SU-DHL-6 (cell line): ENCODE data around the gene GGA3.

Experiments used
- H2AFZ ChIP-seq: fragments of 200-600 bp; sonication (generic); 2 replicates; pipeline ENCODE4 v1.6.1; 2014; ENCODE audit warnings: low read depth, mild to moderate bottlenecking, moderate library complexity, mixed read lengths, antibody characterized with exemption, low read length; ENCODE audit not compliant: severe bottlenecking
- H3F3A ChIP-seq: fragments of 200-600 bp; shearing (Covaris generic); 2 replicates; pipeline ENCODE4 v1.6.0; 2016; ENCODE audit warnings: antibody characterized with exemption, mild to moderate bottlenecking; ENCODE audit not compliant: insufficient read depth
- H3K27ac ChIP-seq: fragments of 200-600 bp; sonication (generic); 2 replicates; pipeline ENCODE4 v1.5.1; 2016; ENCODE audit warnings: low read depth, mild to moderate bottlenecking, low read length, moderate library complexity, mixed read lengths
- H3K27me3 ChIP-seq: fragments of 200-600 bp; sonication (generic), shearing (Covaris generic); 2 replicates; pipeline ENCODE4 v1.6.0; 2014; ENCODE audit warnings: mild to moderate bottlenecking, low read length
- H3K36me3 ChIP-seq: fragments of 200-600 bp; sonication (generic); 2 replicates; pipeline ENCODE4 v1.6.1; 2014; ENCODE audit warnings: mild to moderate bottlenecking, low read length, mixed read lengths
- H3K4me2 ChIP-seq: fragments of 300-600, 200-600 bp; shearing (Covaris generic), sonication (generic); 2 replicates; pipeline ENCODE4 v1.6.0; 2014; ENCODE audit warnings: low read length, low read depth, mild to moderate bottlenecking; ENCODE audit not compliant: poor library complexity, severe bottlenecking
- H3K4me3 ChIP-seq: fragments of 200-600 bp; sonication (generic); 2 replicates; pipeline ENCODE4 v1.5.1; 2014; ENCODE audit warnings: antibody characterized with exemption, low read length, mild to moderate bottlenecking, mixed read lengths; ENCODE audit not compliant: insufficient read depth, poor library complexity, severe bottlenecking
- H3K79me2 ChIP-seq: fragments of 200-600 bp; sonication (generic); 2 replicates; pipeline ENCODE4 v1.6.1; 2014; ENCODE audit warnings: mild to moderate bottlenecking, low read length, moderate library complexity; ENCODE audit not compliant: insufficient read depth
- H3K9ac ChIP-seq: fragments of 200-600 bp; sonication (generic); 2 replicates; pipeline ENCODE4 v1.7.0; 2014; ENCODE audit warnings: mild to moderate bottlenecking, low read length
- H3K9me2 ChIP-seq: fragments of 200-600 bp; sonication (generic); replicated peaks from 2 replicates; pipeline ENCODE4 v1.6.1; 2014; ENCODE audit warnings: low read length; ENCODE audit not compliant: insufficient read depth
- H3K9me3 ChIP-seq: fragments of 200-600 bp; sonication (generic); 2 replicates; pipeline ENCODE4 v1.6.1; 2014; ENCODE audit warnings: low read length, mixed read lengths; ENCODE audit not compliant: insufficient read depth
- H4K20me1 ChIP-seq: fragments of 200-600 bp; sonication (generic); 2 replicates; pipeline ENCODE4 v1.6.1; 2014; ENCODE audit warnings: low read depth, mild to moderate bottlenecking, antibody characterized with exemption, low read length, moderate library complexity, mixed read lengths
- CTCF ChIP-seq: fragments of 200-600 bp; sonication (generic); IDR thresholded peaks from one replicate; pipeline ENCODE4 v1.5.1; 2017; ENCODE audit warnings: antibody characterized with exemption, mild to moderate bottlenecking, low read length, moderate library complexity; ENCODE audit not compliant: insufficient read depth, poor library complexity, severe bottlenecking
- EZH2phosphoT487 ChIP-seq: fragments of 200-600 bp; sonication (generic), shearing (Covaris generic); conservative IDR thresholded peaks from 2 replicates; pipeline ENCODE4 v1.6.1; 2018; ENCODE audit warnings: mild to moderate bottlenecking, antibody characterized with exemption, low read length, moderate library complexity, mixed read lengths

Gene GGA3

GRCh38 chr17:75228847-75229246 is 32.6 kb downstream of the GGA3 start:
- no peaks in the 10 kb centered on the region for H3F3A ChIP-seq
- H3K4me2 ChIP-seq = no peak overlapping the region
- H4K20me1 ChIP-seq = no peaks in the 10 kb centered on the region
- no peaks in the 10 kb centered on the region for H3K79me2 ChIP-seq
- H3K4me3 ChIP-seq = no peak overlapping the region
- H3K9me2 ChIP-seq = no peaks in the 10 kb centered on the region
- TF ChIP-seq CTCF (no peak), EZH2phosphoT487 (no peak)
- H3K27me3 ChIP-seq = no peaks in the 10 kb centered on the region
- peaks cover 8% of the 10 kb centered on the region; the same call in 1 of the 2 replicates for H3K36me3 ChIP-seq
- no peak overlapping the region for H3K27ac ChIP-seq
- H3K9ac ChIP-seq = no peak overlapping the region
- no peaks in the 10 kb centered on the region for H3K9me3 ChIP-seq
- no peak overlapping the region for H2AFZ ChIP-seq

GRCh38 chr17:75228305-75228704 is 33.1 kb downstream of the GGA3 start:
- Histone ChIP-seq H3K4me3 (no peak overlapping the region), H3K36me3 (peaks cover 8% of the 10 kb centered on the region; the same call in 1 of the 2 replicates), H4K20me1 (no peaks in the 10 kb centered on the region), H3K27ac (no peak overlapping the region), H3K79me2 (no peaks in the 10 kb centered on the region), H3K27me3 (no peaks in the 10 kb centered on the region), H3K4me2 (no peak overlapping the region), H3K9ac (no peak overlapping the region), H3K9me2 (no peaks in the 10 kb centered on the region), H3K9me3 (no peaks in the 10 kb centered on the region), H2AFZ (no peak overlapping the region), H3F3A (no peaks in the 10 kb centered on the region)
- no peak for TF ChIP-seq CTCF
- no peak for TF ChIP-seq EZH2phosphoT487

- H3K9me3 ChIP-seq = no peaks in the 10 kb centered on the region
- no peak overlapping the region for H3K9ac ChIP-seq
- no peaks in the 10 kb centered on the region for H3K79me2 ChIP-seq
- no peak overlapping the region for H3K4me2 ChIP-seq
- no peak overlapping the region for H2AFZ ChIP-seq
- H3K27ac ChIP-seq = no peak overlapping the region
- H3K9me2 ChIP-seq = no peaks in the 10 kb centered on the region
- H3K4me3 ChIP-seq = no peak overlapping the region
- H4K20me1 ChIP-seq = no peaks in the 10 kb centered on the region
- peaks cover 8% of the 10 kb centered on the region; the same call in 1 of the 2 replicates for H3K36me3 ChIP-seq
- TF ChIP-seq EZH2phosphoT487 = no peak
- TF ChIP-seq CTCF = no peak
- no peaks in the 10 kb centered on the region for H3K27me3 ChIP-seq
- no peaks in the 10 kb centered on the region for H3F3A ChIP-seq
Measured at GRCh38 chr17:75227729-75228128, 33.7 kb downstream of the GGA3 start.

GRCh38 chr17:75225016-75225415 is 36.4 kb downstream of the GGA3 start:
- Histone ChIP-seq H4K20me1 (no peaks in the 10 kb centered on the region), H3K4me2 (no peak overlapping the region), H3K27ac (no peak overlapping the region), H3K9me3 (no peaks in the 10 kb centered on the region), H3K4me3 (no peak overlapping the region), H3K36me3 (peaks cover 8% of the 10 kb centered on the region; the same call in 1 of the 2 replicates), H3F3A (no peaks in the 10 kb centered on the region), H3K9ac (no peak overlapping the region), H2AFZ (no peak overlapping the region), H3K27me3 (no peaks in the 10 kb centered on the region), H3K79me2 (no peaks in the 10 kb centered on the region), H3K9me2 (no peaks in the 10 kb centered on the region)
- no peak for TF ChIP-seq CTCF
- no peak for TF ChIP-seq EZH2phosphoT487
